WERI-Rb-1 (cell line): ENCODE results near the gene OR6K6.

Source experiments
- DNase-seq: peaks from one replicate; pipeline ENCODE4 v3.0.0-alpha.2; 2020
- H3K27ac ChIP-seq: fragments of 250-450 bp; sonication (Bioruptor Pico); 2 replicates; pipeline ENCODE4 v1.5.1; 2020; ENCODE audit warnings: mild to moderate bottlenecking, moderate library complexity
- H3K27me3 ChIP-seq: fragments of 250-450 bp; sonication (Bioruptor Pico); 2 replicates; pipeline ENCODE4 v1.5.1; 2021; ENCODE audit warnings: mild to moderate bottlenecking, low read depth, moderate library complexity; ENCODE audit not compliant: insufficient read depth, severe bottlenecking
- H3K36me3 ChIP-seq: fragments of 250-450 bp; sonication (Bioruptor Pico); 2 replicates; pipeline ENCODE4 v1.5.1; 2020; ENCODE audit warnings: mild to moderate bottlenecking, moderate library complexity
- H3K4me3 ChIP-seq: 2 replicates; pipeline ENCODE4 v1.5.1; 2011; ENCODE audit warnings: low read depth, mild to moderate bottlenecking, control low read depth, low read length
- H3K9me3 ChIP-seq: fragments of 250-450 bp; sonication (Bioruptor Pico); 2 replicates; pipeline ENCODE4 v1.5.1; 2021; ENCODE audit warnings: mild to moderate bottlenecking, moderate library complexity; ENCODE audit not compliant: severe bottlenecking
- CTCF ChIP-seq: IDR thresholded peaks from 2 replicates; pipeline ENCODE4 v1.5.1; 2011; ENCODE audit warnings: low read depth, mild to moderate bottlenecking, control low read depth, inconsistent platforms, low read length

The OR6K6 gene

GRCh38 chr1:158754420-158754819 is at the start of gene OR6K6:
Gene OR6K6 (plus strand): TSS chr1:158754720. CDS start chr1:158754888, 168 bp downstream.
- H3K27ac ChIP-seq, result no peak within 1 kb of the TSS
- no peak for TF ChIP-seq CTCF

GRCh38 chr1:158706096-158706495 is 48.4 kb upstream of the OR6K6 start:
- H3K27me3 ChIP-seq, result peaks cover 55% of the 10 kb centered on the region
- TF ChIP-seq CTCF, result no peak
- no peaks in the 10 kb centered on the region for H3K9me3 ChIP-seq
- no peak for DNase-seq
- no peaks in the 10 kb centered on the region for H3K36me3 ChIP-seq
- no peak overlapping the region for H3K4me3 ChIP-seq
- H3K27ac ChIP-seq, result no peak overlapping the region

More at GRCh38 chr1:158754420-158754819, at the start of gene OR6K6:
- peaks cover 65% of the 10 kb centered on the region for H3K27me3 ChIP-seq
- no peak within 1 kb of the TSS for H3K4me3 ChIP-seq
- H3K9me3 ChIP-seq, result no peaks in the 10 kb centered on the region
- no peak for DNase-seq
- H3K36me3 ChIP-seq, result no peaks in the 10 kb centered on the region

- no peak overlapping the region for H3K4me3 ChIP-seq
- no peak overlapping the region for H3K27ac ChIP-seq
- H3K9me3 ChIP-seq, result no peaks in the 10 kb centered on the region
- no peak for TF ChIP-seq CTCF
- no peak for DNase-seq
- H3K27me3 ChIP-seq, result peaks cover 61% of the 10 kb centered on the region
- H3K36me3 ChIP-seq, result no peaks in the 10 kb centered on the region
Measured at GRCh38 chr1:158711098-158711497, 43.4 kb upstream of the OR6K6 start.

GRCh38 chr1:158714754-158715153 is 39.8 kb upstream of the OR6K6 start:
- Histone ChIP-seq H3K4me3 (no peak overlapping the region), H3K27me3 (peaks cover 70% of the 10 kb centered on the region), H3K36me3 (no peaks in the 10 kb centered on the region), H3K27ac (no peak overlapping the region), H3K9me3 (no peaks in the 10 kb centered on the region)
- TF ChIP-seq CTCF, result no peak
- DNase-seq, result no peak

GRCh38 chr1:158716335-158716734 is 38.2 kb upstream of the OR6K6 start:
- H3K36me3 ChIP-seq, result no peaks in the 10 kb centered on the region
- no peak for TF ChIP-seq CTCF

GRCh38 chr1:158717344-158717743 is 37.2 kb upstream of the OR6K6 start:
- no peaks in the 10 kb centered on the region for H3K9me3 ChIP-seq
- no peak for DNase-seq
- no peak overlapping the region for H3K4me3 ChIP-seq
- H3K27ac ChIP-seq, result no peak overlapping the region
- no peaks in the 10 kb centered on the region for H3K36me3 ChIP-seq
- TF ChIP-seq CTCF, result no peak
- H3K27me3 ChIP-seq, result peaks cover 73% of the 10 kb centered on the region

More at GRCh38 chr1:158716335-158716734, 38.2 kb upstream of the OR6K6 start:
- Histone ChIP-seq H3K27ac (no peak overlapping the region), H3K9me3 (no peaks in the 10 kb centered on the region), H3K4me3 (no peak overlapping the region), H3K27me3 (peaks cover 76% of the 10 kb centered on the region)
- DNase-seq, result no peak
